ACHN (cell line): ENCODE measurements around the gene ARHGDIA.

Source experiments
- DNase-seq: peaks from one replicate; pipeline ENCODE4 v3.0.0-alpha.2; 2015
- in situ Hi-C: cut with HindIII; loops from 2 replicates; pipeline ENCODE4 v1.10.0; 2017; ENCODE audit warnings: low sequenced_read_pairs, low pct_ligation_motif_present, low pct_unique_long_range_greater_than_20kb

Gene ARHGDIA

GRCh38 chr17:81895400-81895799, 24.3 kb upstream of the ARHGDIA start:
- in situ Hi-C loops: no loop called here
- no peak for DNase-seq

DNA sequence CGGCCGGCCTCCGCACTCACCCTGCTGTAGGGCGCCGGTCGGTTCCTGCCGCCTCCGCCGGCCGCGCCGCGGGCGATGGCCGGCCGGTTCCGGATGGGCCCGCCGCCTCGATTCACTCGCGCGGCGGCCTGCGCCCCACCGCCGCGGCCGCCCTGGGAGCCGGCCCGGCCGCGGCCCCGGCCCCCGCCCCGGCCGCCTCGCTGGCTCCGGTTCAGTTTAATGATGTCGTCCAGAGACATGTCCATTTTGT, 20.1 kb upstream of the ARHGDIA start:
- in situ Hi-C loops: no loop called here
- no peak for DNase-seq

DNA sequence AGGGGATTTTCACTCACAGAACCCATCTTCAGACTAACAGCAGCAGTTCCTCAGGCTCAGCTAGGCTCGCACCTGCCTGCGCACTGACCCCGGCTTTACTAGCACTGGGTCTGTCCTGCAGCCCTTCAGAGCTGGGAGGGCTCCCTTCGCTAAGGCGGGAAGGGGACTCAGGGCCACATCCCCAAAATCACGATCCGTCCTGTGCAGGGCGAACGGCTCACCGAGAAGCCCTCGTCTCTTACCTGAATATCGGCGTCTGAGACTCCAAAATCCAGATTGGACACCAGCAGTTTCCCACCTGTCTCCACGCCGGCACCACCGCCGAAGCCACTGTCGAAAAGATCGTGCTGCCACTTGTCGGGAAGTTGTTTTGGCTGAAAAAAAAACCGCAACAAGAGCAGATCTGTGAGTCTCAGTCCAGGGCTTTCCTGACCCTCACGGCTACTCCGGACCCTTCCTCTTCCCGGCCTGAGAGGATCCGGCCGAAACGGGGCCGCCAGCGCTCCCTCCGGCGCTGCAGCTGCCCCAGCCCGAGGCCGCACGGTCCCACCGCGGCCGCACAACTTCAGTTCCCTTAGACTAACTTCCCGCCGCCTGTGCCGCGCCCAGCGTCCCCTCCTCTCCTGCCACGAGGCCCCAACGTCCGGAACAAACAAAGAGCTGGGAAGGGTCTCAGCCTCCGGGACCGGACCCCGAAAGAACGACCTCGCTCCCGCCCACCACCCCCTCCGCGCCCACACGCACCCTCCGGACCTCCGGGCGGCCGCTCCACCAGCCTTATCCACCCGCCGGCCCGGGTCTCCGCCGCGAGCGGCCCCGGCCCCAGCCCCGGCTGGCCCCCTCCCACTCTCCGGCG, 19.5 kb upstream of the ARHGDIA start:
- in situ Hi-C loops: no loop called here
- DNase-seq: no peak

- in situ Hi-C loops: no loop called here
- no peak for DNase-seq
Observed at GRCh38 chr17:81889602-81890001, 18.5 kb upstream of the ARHGDIA start.

GRCh38 chr17:81888988-81889595, 18.0 kb upstream of the ARHGDIA start:
- in situ Hi-C loops: no loop called here
- DNase-seq: no peak

DNA sequence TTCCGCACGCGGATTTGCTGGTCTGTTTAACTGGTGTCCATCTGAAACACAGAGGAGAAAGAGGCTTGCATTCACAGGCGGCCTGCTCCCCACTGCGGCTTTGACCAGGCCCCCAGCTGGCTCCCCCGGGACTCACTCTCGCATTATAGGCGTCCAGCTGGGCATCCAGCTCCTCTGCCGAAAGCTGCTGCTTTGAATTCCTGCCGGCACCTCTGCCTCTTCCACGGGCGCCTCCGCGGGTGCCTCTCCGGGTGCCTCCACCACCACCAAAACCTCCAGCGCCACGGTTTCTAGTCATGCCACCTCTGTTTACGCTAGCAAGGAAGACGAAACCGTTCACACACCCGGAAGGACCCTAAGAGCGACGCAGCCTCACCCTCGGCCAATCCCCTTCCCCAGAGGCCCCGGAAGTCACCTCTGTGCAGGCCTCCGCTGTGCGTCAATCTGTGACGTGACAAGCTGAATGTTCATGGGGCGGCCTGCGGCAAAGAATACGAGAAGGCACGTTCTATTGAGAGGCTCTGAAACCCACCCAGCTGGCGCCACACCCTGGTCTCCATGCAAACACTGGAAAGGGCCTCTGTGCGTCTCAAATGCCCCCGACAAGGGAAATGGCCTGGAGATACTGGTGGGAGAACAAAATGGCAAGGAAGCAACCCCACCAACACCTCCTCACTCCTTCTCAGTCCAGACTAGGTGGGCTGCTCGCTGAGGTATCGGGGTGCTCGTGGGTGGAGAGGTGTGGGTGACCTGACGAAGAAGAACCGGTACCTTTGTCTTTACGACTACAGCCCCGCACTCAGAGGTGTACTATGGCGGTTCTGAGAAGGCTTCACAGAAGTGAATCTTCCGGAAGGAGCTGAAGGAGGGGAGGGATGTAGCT, 17.2 kb upstream of the ARHGDIA start:
- in situ Hi-C loops: no loop called here
- DNase-seq: no peak

- DNase-seq: peak; percentile 93
- in situ Hi-C loops: no loop called here
Observed at GRCh38 chr17:81885869-81886548, 14.9 kb upstream of the ARHGDIA start.

DNA sequence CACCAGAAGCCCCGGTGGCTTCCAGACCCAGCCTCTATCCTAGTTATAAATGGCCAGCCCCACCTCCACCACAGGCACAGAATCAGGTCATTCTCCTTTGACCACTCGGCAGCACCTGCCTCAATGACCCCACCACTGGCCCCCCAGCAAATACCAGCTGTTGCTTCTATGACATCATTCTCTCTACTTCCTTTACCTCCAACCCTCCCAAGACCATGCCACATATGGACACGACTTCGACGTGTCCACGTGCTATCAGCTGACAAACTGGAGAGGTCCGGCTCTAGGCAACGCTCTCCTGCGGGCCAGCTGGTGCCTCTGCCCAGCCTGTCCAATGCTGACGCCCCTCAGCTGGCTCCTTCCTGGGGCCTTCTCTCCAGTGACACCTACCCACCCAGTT, 14.3 kb upstream of the ARHGDIA start:
- no peak for DNase-seq
- in situ Hi-C loops: no loop called here

GRCh38 chr17:81884968-81885367, 13.8 kb upstream of the ARHGDIA start:
- DNase-seq: no peak
- in situ Hi-C loops: no loop called here

GRCh38 chr17:81884520-81884919, 13.4 kb upstream of the ARHGDIA start:
- no peak for DNase-seq

GRCh38 chr17:81879121-81879520, 8.0 kb upstream of the ARHGDIA start:
- no peak for DNase-seq
- in situ Hi-C loops: no loop called here

More at GRCh38 chr17:81884520-81884919, 13.4 kb upstream of the ARHGDIA start:
- in situ Hi-C loops: no loop called here

GRCh38 chr17:81878294-81878693, 7.2 kb upstream of the ARHGDIA start:
- no peak for DNase-seq
- in situ Hi-C loops: no loop called here

- in situ Hi-C loops: no loop called here
- no peak for DNase-seq
Observed at GRCh38 chr17:81877569-81877968, 6.4 kb upstream of the ARHGDIA start.

GRCh38 chr17:81871387-81872230, 472 bp upstream of the ARHGDIA start:
- DNase-seq: peak; percentile 90
- in situ Hi-C loops: no loop called here

DNA sequence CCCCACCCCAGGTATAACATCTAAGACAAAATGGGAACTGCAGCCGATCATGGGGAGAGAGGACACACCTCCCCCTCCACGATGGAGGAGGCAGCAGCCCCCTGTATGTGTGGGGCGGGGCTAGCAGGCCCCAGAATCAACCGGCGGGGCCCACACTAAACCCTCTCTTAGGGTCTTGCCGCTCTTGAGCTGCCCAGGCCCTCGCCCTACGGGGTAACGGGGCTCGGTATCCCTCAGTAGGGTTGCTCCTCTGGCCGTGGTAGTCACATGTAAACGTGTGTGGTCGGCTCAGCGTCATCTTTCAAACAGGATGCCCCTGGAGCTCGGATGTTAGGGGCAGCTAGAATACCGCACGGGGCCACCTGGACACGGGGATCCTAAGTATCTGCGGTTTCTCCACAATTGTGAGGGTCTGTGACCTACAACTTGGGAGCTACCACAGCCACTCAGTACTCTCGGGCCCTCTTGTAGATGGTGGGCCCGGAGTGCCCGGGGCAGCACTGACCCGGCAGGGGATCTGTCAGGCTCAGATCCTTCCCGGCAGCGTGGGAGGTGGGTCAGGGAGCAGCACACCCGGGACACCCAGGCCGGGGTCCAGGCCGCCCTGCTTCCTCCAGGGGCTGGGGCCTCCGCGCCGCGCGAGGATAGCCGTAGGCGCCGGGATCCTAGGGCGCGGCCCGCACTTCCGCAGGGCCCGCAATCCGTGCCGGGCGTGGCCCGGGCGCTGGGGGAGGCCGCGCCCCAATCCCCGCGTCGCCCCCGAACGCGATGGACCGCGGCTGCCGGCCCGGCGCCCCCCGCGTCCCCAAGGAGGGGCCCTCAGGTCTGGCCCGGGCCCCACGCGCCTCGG, 781 bp downstream of the ARHGDIA start:
- peak; percentile 51 for DNase-seq
- in situ Hi-C loops: no loop called here

- no peak for DNase-seq
- in situ Hi-C loops: no loop called here
Observed at GRCh38 chr17:81869221-81870130, 1.7 kb downstream of the ARHGDIA start.
